Upper lobe of right lung (tissue), 1 donor: ENCODE results near the gene ZBTB40. TPM values are rescaled to one million over a fixed set of nuclear protein-coding genes. Genes with fewer than 3 reads are reported as not detected.

ENCODE experiments used
- ATAC-seq: fragments of 200-7000 bp; cut with Tn5 transposase; one replicate; pipeline ENCODE4 v1.9.1; 2020; ENCODE audit warnings: mild to moderate bottlenecking, moderate library complexity
- DNase-seq: peaks from one replicate; pipeline ENCODE4 v3.0.0-alpha.2; 2020
- H3K27ac ChIP-seq: fragments of 200-600 bp; one replicate; pipeline ENCODE4 v1.8.0; 2022
- H3K27me3 ChIP-seq: fragments of 200-600 bp; one replicate; pipeline ENCODE4 v1.8.0; 2022; ENCODE audit warnings: mild to moderate bottlenecking
- H3K36me3 ChIP-seq: fragments of 200-600 bp; one replicate; pipeline ENCODE4 v1.8.0; 2022
- H3K4me1 ChIP-seq: fragments of 200-600 bp; one replicate; pipeline ENCODE4 v1.8.0; 2022
- H3K4me3 ChIP-seq: fragments of 200-600 bp; one replicate; pipeline ENCODE4 v1.8.0; 2022; ENCODE audit warnings: mild to moderate bottlenecking
- H3K9me3 ChIP-seq: fragments of 200-600 bp; one replicate; pipeline ENCODE4 v1.8.0; 2022
- CTCF ChIP-seq: fragments of 200-600 bp; IDR thresholded peaks from one replicate; pipeline ENCODE4 v1.8.0; 2022; ENCODE audit warnings: antibody characterized with exemption
- intact Hi-C: fragments of 100-400 bp; cut with DNase I; formaldehyde crosslinking; loops from one replicate; pipeline ENCODE4 v1.11.0; 2022
- long read RNA-seq: library from polyadenylated mRNA; unstranded; transcript quantifications from one replicate; pipeline ENCODE4 v2.0.0, GENCODE V29; 2021
- total RNA-seq: library from RNA; stranded (reverse); fragmentation: NEBNext Ultra II Directional; extraction: Animal tissue kit (Norgen Biotek cat#: 25700); gene quantifications from one replicate; pipeline ENCODE4 v1.2.1, GENCODE V29; 2021
- donor health status: DM: no; HTN: yes; CAD: no; lungs with severe emphysema.

ZBTB40 gene, protein sequence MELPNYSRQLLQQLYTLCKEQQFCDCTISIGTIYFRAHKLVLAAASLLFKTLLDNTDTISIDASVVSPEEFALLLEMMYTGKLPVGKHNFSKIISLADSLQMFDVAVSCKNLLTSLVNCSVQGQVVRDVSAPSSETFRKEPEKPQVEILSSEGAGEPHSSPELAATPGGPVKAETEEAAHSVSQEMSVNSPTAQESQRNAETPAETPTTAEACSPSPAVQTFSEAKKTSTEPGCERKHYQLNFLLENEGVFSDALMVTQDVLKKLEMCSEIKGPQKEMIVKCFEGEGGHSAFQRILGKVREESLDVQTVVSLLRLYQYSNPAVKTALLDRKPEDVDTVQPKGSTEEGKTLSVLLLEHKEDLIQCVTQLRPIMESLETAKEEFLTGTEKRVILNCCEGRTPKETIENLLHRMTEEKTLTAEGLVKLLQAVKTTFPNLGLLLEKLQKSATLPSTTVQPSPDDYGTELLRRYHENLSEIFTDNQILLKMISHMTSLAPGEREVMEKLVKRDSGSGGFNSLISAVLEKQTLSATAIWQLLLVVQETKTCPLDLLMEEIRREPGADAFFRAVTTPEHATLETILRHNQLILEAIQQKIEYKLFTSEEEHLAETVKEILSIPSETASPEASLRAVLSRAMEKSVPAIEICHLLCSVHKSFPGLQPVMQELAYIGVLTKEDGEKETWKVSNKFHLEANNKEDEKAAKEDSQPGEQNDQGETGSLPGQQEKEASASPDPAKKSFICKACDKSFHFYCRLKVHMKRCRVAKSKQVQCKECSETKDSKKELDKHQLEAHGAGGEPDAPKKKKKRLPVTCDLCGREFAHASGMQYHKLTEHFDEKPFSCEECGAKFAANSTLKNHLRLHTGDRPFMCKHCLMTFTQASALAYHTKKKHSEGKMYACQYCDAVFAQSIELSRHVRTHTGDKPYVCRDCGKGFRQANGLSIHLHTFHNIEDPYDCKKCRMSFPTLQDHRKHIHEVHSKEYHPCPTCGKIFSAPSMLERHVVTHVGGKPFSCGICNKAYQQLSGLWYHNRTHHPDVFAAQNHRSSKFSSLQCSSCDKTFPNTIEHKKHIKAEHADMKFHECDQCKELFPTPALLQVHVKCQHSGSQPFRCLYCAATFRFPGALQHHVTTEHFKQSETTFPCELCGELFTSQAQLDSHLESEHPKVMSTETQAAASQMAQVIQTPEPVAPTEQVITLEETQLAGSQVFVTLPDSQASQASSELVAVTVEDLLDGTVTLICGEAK
- total RNA-seq, result 24.9 TPM
- long read RNA-seq, full-length matches to known transcripts, result 1 of 48 reads
- long read RNA-seq, partial matches to known transcripts, result 7 of 48 reads
- long read RNA-seq, other reads (novel, unspliced or antisense), result 40 of 48 reads

GRCh38 chr1:22451702-22452480, at the start of gene ZBTB40:
Gene ZBTB40, plus strand, starts transcription at chr1:22451851. Its CDS starts 38,098 bp downstream, at chr1:22489949.
- peak; percentile 99 for DNase-seq
- Histone ChIP-seq H3K27ac (peak within 1 kb of the TSS; percentile 98), H3K9me3 (no peaks in the 10 kb centered on the region), H3K4me1 (peaks cover 16% of the 10 kb centered on the region), H3K4me3 (peak within 1 kb of the TSS; percentile 96), H3K27me3 (no peaks in the 10 kb centered on the region), H3K36me3 (no peaks in the 10 kb centered on the region)
- intact Hi-C loops, result no loop called here
- ATAC-seq, result peak; percentile 99
- no peak for TF ChIP-seq CTCF

DNA sequence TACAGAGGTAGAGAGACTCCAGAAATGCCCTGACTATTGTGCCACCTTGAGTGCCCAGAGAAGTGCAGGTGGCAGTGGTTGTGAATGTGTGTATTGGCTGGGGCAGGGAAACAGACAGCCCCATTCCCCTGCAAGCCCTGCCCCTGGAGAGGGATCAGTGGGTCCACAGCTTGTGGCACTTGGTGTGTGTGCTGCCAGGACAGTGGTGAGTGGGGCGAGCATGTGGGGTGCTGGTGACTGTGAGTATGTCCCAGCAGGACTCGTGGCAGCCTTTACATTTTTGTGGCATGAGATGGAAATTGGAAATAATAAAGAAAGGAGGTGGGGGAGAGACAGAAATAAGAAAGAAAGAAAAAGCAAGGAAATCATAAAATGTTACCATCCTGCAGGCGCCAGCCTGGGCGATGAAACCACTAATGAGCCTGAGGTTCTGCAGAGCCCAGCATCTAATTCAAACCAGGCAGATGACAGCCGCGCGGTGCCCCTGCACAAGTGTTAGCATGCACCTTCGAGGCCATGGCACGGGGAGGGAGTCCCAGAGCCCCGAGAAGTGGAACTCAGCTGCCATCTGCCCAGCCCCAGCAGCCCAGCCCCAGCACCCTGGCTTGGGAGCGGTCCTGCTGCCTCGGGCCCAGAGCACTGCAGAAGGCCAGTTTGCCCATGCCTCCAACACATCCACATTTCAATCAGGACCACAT, 49.1 kb upstream of the ZBTB40 start:
- Histone ChIP-seq H3K27ac (no peak overlapping the region), H3K4me1 (no peaks in the 10 kb centered on the region), H3K4me3 (no peak overlapping the region), H3K36me3 (no peaks in the 10 kb centered on the region), H3K9me3 (no peaks in the 10 kb centered on the region), H3K27me3 (peaks cover 15% of the 10 kb centered on the region)
- no peak for ATAC-seq
- TF ChIP-seq CTCF, result no peak
- DNase-seq, result no peak
- intact Hi-C loops, result no loop called here

DNA sequence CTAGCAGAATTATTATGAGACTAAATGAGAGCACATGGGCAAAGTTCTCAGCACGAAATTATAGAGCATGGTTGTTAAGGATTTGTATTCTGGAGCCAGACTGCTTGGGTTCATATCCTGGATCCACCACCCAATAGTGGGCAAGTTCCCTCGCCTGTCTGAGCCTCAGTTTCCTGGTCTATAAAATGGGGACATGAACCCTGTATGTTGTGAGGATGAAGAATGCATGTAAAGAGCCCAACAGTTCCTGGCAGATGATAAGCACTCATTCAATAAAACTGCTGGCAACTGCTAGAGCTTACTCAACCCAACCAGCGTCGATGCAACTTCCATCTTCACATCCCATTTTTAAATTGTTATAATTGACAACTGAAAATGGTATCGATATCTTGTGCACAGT, 47.2 kb upstream of the ZBTB40 start:
- TF ChIP-seq CTCF, result no peak
- no peaks in the 10 kb centered on the region for H3K36me3 ChIP-seq
- DNase-seq (no peak), ATAC-seq (no peak)
- no peak overlapping the region for H3K4me3 ChIP-seq
- intact Hi-C loops, result no loop called here
- no peaks in the 10 kb centered on the region for H3K9me3 ChIP-seq
- H3K27me3 ChIP-seq, result peaks cover 5% of the 10 kb centered on the region
- no peak overlapping the region for H3K27ac ChIP-seq
- no peaks in the 10 kb centered on the region for H3K4me1 ChIP-seq

DNA sequence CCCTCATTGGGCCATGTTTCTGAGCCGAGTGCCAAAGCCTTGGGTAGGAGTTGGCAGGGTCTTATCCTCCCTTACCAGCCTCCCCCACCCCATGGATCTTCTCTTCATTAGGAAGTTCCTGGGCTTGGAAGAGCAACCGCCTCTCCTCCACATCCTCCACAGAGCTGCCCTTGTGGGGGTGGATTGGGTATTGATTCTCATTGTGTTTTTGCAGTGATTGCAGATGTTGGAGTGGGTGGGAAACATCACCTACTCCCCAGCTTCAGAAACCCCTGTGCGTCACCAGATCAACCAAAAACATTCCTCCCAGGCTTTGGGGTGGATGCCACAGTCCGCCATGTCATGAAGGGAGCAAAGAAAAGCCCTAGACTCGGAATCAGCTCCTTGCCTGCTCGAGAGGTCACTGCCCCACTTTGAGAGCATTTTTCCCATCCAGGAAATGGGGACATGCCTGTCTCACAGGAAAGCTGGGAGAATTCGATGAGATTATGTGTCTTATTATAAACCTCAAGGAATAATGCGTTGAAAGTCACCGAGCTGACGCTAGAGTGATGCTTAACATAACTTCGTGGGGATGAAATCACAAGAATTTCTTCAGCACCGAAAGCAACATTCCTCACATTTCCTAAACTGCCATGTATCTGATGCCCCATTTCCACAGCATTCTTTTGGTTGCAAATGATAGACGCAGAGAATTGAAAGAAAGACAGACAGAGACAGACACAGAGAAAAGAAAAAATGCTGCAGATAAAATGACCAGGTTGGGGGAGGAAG, 44.7 kb upstream of the ZBTB40 start:
- Histone ChIP-seq H3K9me3 (no peaks in the 10 kb centered on the region), H3K4me3 (no peak overlapping the region), H3K27ac (no peak overlapping the region), H3K4me1 (no peaks in the 10 kb centered on the region), H3K27me3 (no peaks in the 10 kb centered on the region), H3K36me3 (no peaks in the 10 kb centered on the region)
- no peak for DNase-seq
- no peak for TF ChIP-seq CTCF
- no peak for ATAC-seq
- intact Hi-C loops, result no loop called here
